ENCODE results near the gene MCL1.
"Not testable (repeated sequence)": the region's sequence is repeated elsewhere in the genome, so short reads cannot be mapped to it uniquely, and the experiment has no call there.

MCL1 gene

DNA sequence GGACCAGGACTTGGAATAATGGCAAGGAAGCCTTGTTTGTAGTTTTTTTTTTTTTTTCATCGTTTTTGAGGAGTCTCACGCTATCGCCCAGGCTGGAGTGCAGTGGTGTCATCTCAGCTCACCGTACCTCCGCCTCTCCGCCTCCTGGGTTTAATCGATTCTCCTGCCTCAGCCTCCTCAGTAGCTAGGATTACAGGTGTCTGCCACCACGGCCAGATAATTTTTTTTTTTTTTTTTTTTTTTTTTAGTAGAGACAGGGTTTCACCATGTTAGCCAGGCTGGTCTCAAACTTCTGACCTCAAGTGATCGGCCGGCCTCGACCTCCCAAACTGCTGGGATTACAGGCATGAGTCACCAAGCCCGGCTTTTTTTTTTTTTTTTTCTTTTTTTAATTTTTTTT lies 23.0 kb upstream of the MCL1 start:
- DNase-seq (ENCODE audit: low read depth), result not testable (repeated sequence)

- DNase-seq (ENCODE audit: low read depth), result no peak
These were observed 22.1 kb upstream of the MCL1 start for GRCh38 chr1:150601540-150601939.

DNA sequence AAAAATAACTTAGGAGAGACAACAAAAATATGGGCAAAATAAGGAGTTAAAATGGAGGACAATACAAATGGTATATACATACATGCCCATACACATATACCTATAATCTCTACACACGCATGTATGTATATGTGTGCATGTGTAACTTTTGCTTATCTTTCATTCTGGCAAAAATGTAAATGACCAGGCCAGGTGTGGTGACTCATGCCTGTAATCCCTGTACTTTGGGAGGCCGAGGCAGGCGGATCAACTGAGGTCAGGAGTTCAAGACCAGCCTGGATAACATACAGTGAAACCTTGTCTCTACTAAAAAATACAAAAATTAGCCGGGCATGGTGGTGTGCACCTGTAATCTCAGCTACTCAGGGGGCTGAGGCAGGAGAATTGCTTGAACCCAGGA lies 18.9 kb upstream of the MCL1 start:
- DNase-seq (ENCODE audit: low read depth), result not testable (repeated sequence)

DNA sequence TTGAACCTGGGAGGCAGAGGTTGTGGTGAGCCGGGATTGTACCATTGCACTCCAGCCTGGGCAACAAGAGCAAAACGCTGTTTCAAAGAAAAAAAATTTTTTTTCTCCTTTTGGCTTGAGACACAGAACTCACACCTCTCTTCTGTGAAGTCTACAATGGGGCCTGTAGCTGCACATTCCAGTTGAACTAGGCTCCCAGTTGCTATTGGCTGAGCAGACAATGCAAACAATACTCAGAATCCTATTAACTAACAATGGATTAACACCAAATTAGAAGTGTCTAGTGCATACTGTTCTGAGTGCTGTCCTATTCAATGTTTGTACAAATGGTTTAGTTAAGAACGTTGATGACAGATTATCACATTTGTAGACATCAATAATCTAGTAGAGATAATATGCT lies 17.6 kb upstream of the MCL1 start:
- DNase-seq (ENCODE audit: low read depth), result no peak

- no peak for DNase-seq (ENCODE audit: low read depth)
These were observed 16.9 kb upstream of the MCL1 start for GRCh38 chr1:150596095-150596892.

DNA sequence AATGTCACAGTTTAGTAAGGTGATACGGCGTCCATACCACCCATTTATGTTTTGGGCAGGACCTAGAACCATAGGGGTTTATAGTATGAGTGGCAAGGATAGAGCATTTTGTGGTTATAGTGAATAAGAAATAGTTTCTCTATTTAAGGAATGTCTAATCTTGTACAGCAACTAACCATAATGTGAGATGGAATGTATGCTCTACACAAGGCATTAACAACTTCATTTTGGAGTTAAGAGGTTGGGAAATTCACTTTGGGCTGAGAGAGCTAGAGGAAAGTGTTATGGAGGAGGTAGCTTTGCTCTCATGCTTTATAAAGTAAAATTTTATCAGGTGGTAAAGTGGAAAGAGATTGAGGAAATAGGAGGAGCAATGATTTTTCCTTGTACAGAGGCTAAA lies 3.0 kb upstream of the MCL1 start:
- DNase-seq (ENCODE audit: low read depth), result no peak

GRCh38 chr1:150581962-150582361 lies 2.6 kb upstream of the MCL1 start:
- not testable (repeated sequence) for DNase-seq (ENCODE audit: low read depth)

GRCh38 chr1:150581437-150581836 lies 2.0 kb upstream of the MCL1 start:
- not testable (repeated sequence) for DNase-seq (ENCODE audit: low read depth)

- not testable (repeated sequence) for DNase-seq (ENCODE audit: low read depth)
These were observed 1.6 kb upstream of the MCL1 start for GRCh38 chr1:150580966-150581365.

GRCh38 chr1:150579945-150580642 lies 684 bp upstream of the MCL1 start:
- DNase-seq (ENCODE audit: low read depth), result no peak

- DNase-seq (ENCODE audit: low read depth), result no peak
These were observed 919 bp downstream of the MCL1 start for GRCh38 chr1:150578272-150579109.

GRCh38 chr1:150577557-150578271 lies 1.7 kb downstream of the MCL1 start:
- DNase-seq (ENCODE audit: low read depth), result no peak

DNA sequence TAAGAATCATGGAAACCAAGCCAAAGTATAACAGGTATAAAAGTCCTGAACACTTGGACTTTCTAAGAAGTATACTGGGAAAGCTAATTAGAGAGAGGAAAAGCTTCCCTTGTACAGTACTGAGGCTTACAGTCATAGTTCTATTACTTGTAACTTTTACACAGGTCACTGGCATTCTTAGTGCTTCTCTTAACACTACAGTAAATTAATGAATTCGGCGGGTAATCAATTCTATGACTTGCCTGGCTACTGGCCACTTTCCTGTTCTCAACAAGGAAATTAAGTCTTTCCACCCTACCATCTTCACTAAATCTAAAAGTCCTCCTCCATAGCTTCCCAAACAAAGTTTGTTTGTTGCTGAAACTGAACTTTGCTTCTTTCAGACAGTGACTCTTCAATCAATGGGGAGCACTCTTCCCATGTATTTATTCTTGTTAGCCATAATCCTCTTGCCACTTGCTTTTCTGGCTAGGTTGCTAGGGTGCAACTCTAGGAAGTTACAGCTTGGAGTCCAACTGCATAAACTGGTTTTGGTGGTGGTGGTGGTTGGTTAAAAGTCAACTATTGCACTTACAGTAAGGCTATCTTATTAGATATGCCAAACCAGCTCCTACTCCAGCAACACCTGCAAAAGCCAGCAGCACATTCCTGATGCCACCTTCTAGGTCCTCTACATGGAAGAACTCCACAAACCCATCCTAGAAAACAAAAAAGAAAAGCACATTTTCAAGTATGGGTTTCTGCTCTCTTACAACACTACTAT lies 2.4 kb downstream of the MCL1 start:
- DNase-seq (ENCODE audit: low read depth), result no peak

DNA sequence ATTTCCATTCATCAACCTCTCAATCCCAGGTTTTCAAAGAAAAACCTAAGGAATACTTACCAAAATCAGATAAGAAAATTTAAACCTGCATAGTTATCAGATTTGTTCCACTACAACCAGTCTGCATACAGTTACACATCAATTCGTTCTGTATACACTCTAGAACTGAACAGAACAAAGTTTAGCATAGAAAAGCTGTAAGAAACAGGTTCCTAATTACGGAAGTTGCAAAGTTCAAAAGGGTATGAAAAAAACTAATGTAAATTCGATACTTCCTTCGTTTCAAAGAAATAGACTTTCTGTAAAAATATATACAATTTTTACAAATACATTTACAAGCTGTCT lies 3.1 kb downstream of the MCL1 start:
- DNase-seq (ENCODE audit: low read depth), result no peak

- no peak for DNase-seq (ENCODE audit: low read depth)
These were observed 3.7 kb downstream of the MCL1 start for GRCh38 chr1:150575518-150576366.

DNA sequence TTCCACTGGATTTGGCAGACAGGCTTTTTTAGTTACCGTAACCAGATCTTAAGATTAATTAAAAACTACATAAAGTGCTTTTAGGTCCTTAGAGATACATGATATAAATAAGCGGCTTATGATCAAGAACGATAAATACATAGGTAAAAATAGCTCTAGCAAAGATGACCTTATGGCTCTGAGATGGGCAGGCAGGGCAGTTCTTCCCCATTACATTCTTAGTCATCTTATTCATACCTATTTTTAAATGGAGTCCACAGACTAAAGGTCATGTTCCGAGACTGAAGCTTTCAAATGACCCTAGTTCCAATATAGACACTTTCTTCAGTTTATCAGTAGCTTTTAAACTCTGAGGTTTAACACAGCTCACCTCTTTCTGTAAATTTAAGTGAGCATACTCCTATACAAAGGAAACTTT lies 4.3 kb downstream of the MCL1 start:
- no peak for DNase-seq (ENCODE audit: low read depth)

DNA sequence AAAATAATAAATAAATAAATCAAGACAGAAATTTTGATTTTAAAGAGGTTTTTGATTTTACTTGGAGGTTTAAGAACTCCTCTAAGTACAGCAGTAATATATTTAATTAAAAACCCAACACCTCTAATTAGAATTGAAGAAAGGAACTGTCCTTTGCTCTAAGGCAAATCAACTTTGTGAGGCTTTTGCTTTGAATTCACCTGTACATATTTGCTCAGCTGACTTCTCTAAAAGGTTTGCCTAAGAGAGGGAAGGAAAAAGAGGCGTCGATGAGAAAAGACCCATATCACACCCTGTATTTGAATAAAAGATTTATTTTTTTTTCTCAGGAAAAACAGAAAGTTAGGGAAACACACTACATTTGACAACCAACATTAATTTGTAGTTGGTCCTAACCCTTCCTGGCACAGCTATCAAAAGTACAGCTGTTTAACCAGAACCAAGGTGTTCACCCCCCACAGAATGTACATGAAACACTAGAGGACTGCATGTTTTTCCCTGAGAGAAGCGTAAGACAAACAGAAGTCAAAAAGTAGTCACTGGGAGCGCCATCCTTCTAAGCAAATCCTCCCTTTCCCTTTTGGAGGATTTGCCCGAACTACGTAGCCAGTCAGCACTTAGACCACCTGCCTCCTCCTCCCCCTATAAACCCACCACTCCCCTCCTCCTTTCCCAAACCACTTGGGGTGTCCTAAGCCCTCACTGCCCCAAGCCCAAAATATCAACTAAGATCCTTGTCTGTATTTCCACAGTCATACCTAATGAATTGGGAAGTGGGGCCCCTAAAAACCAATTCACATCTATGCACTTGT lies 4.9 kb downstream of the MCL1 start:
- DNase-seq (ENCODE audit: low read depth), result no peak

GRCh38 chr1:150573648-150574071 lies 5.8 kb downstream of the MCL1 start:
- DNase-seq (ENCODE audit: low read depth), result not testable (repeated sequence)

DNA sequence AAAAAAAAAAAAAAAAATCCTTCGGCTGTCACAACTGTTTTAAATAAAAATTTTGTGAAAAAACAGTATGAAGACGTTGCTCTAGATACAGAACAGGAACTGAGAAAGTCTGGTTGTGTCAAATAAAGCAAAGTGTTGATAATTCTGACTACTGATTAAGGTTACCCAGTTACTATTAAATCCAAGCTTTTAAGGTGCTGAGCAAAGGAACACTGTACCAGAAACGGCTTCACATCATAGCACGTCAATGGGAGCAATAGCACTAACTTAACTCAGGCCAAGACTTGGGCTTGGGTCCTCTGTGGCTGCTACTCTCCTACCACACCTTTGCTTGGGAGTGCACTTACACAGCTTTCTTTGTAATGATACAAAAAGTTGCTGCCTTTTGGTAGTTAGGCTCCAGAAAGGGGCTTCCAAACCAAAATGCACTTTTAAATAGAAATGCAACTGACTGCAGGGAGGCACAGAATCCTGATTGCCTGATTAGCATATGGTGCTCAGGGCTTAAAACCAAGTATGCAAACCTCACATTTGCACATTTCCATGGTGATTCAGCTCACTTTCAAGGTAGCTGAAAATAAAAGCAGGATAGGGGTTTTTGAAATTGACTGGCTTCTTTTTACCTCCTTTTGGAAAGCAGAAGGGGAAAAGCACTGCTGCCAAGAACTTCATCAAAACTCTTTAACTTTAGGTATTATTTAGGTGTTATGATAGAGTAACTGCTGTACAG lies 6.3 kb downstream of the MCL1 start:
- DNase-seq (ENCODE audit: low read depth), result no peak
